Left lobe of liver (tissue), 2 donors: ENCODE data around the gene MELK. TPM values are rescaled to one million over a fixed set of nuclear protein-coding genes. Genes with fewer than 3 reads are reported as not detected.
A peak's percentile ranks its signal among the peaks of the same experiment; 100 is the strongest.
"Not testable (repeated sequence)": the region's sequence is repeated elsewhere in the genome, so short reads cannot be mapped to it uniquely, and the experiment has no call there.

ENCODE experiments used
- ATAC-seq: fragments of 200-7000 bp; cut with Tn5 transposase; one replicate; pipeline ENCODE4 v1.9.1; 2020; ENCODE audit warnings: mild to moderate bottlenecking, moderate library complexity
- DNase-seq: peaks from one replicate; pipeline ENCODE4 v3.0.0-alpha.2; 2020; ENCODE audit warnings: low spot score
- total RNA-seq: library from RNA; stranded (reverse); gene quantifications from one replicate; pipeline ENCODE4 v1.2.1, GENCODE V29; 2021
- donor health status: DM: no; HTN: no; CAD: no; lungs with moderate emphysema.
- donor health status: DM: no; HTN: yes; CAD: no.

MELK gene
- total RNA-seq = 0.23 TPM

DNA sequence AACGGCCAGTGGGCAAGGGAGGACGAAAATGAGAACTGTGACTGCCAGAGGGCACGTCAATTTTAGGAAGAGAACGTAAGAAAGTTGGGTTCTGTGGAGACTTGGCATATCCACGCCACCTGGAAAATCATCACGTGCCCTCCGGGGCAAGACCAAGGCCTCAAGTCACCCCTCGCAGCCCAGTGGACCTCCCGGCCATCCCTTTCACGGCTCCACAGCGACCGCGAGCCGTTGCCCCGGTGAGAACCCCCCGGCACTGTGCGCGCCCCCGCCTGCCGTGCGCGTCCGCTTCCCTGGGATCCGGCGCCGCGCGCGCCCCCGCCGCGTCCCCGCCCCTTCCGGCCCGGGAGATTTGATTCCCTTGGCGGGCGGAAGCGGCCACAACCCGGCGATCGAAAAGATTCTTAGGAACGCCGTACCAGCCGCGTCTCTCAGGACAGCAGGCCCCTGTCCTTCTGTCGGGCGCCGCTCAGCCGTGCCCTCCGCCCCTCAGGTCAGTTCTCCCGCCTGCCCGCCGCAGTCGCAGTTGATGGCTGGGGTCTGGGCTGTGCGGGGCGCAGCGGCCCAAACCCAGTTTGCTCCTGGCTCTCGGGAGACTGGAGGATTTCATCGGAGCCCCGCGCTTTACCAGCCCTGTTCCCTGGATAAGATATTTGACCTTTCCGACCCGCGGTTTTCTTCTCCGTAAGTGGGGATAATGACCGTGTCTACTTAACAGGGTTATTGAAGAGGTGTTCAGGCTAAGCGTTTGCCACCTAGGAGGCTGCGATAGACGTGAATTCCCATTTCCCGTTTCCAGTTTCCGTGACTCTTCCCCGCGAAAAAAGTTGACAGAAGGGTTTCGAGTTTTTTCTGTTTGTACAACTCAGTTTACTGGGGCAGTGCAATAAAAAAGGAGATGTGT, at the start of gene MELK:
MELK (plus strand) TSS at position 381 of the 904 bp plus-strand sequence. CDS start 8,787 bp downstream, outside the sequence.
- ATAC-seq = peak; percentile 99
- DNase-seq = peak; percentile 81

DNA sequence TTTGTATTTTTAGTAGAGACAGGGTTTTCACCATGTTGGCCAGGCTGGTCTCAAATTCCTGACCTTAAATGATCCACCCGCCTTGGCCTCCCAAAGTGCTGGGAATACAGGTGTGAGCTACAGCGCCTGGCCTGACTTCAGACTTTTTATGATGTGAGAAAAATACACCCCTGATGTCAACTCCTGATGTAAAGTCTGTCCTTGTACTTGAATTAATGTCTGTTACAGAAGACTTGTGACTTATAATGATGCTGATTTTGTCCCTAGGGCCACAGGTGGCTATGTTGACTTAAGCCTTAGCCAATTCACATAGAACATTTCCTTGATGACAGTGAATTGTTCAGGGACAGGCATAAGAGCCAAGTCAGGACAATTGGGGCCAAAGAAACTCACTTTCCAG, 42.5 kb upstream of the MELK start:
- DNase-seq = no peak
- no peak for ATAC-seq

DNA sequence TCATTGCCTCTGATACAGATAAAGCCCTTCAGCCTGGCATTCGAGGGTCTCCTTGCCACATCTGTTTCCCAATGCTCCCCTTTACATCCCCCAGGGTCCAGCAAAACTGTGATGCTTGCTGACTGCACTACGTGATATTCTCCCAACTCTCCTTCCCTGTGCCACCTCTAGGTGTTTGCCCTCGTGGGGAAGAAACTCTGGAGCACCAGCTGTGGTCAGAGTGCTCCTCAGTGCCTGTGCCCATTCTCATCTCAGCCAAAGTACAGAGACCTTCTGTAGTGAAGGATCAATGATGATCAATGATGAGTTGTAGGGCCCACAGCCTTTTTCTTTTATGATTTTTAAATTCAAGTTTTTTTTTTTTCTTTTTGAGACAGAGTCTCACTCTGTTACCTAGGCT, 40.3 kb upstream of the MELK start:
- DNase-seq = no peak
- no peak for ATAC-seq

DNA sequence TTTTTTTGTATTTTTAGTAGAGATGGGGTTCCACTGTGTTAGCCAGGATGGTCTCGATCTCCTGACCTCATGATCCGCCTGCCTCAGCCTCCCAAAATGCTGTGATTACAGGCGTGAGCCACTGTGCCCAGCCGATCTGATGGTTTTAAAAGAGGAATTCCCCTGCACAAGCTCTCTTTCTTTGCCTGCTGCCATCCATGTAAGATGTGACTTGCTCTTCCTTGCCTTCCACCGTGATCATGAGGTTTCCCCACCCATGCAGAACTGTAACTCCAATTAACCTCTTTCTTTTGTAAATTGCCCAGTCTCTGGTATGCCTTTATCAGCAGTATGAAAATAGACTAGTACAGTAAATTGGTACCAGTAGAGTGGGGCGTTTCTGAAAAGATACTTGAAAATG, 39.0 kb upstream of the MELK start:
- DNase-seq, ATAC-seq: not testable (repeated sequence)

DNA sequence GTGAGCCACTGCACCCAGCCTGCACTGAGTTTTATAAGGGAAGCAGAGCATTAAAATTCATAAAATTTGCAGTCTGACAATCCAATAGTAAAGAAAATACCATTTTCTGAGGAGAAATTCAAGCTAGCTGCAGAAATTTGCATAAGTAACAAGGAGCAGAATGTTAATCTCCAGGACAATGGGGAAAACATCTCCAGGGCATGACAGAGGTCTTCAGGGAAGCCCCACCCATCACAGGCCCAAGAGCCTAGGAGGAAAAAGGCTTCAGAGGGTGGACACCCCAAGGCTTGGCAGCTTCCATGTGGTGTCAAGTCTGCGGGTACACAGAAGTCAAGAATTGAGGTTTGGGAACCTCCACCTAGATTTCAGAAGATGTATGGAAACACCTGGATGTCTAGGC, 37.6 kb upstream of the MELK start:
- DNase-seq (no peak), ATAC-seq (no peak)

DNA sequence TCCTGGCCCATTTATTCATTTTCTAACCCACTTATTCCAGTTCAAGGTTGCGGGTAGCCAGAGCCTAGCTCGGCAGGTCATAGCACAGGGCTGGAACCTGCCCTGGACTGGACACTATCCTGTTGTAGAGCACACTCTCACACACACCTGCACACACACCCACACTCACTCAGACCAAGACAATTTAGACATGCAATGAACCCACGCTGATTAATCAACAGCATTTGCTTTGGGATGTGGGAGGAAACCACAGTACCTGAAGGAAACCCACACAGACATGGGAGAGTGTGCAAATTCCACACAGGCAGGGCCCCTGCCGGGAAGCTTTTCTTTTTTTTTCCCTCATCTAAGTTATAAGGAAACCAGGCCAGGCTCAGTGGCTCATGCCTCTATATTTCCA, 34.8 kb upstream of the MELK start:
- ATAC-seq (no peak), DNase-seq (no peak)

DNA sequence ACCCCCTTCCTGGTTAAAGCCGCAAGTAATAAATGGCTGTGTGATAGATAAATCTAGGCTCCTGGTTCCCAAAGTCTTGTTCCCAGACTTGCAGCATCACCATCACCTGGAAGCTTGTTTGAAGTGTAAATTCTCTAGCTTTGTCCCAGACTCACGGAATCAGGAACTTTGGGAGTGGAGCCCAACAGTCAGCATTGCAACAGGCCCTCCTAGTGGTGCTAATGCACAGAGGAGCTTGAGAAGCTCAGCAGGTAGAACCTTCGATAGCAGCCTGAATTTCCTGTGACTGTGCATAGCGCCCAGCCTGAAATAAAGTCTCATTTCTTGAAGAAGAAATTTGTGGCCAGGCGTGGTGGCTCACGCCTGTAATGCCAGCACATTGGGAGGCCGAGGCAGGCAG, 30.3 kb upstream of the MELK start:
- ATAC-seq (no peak), DNase-seq (no peak)

DNA sequence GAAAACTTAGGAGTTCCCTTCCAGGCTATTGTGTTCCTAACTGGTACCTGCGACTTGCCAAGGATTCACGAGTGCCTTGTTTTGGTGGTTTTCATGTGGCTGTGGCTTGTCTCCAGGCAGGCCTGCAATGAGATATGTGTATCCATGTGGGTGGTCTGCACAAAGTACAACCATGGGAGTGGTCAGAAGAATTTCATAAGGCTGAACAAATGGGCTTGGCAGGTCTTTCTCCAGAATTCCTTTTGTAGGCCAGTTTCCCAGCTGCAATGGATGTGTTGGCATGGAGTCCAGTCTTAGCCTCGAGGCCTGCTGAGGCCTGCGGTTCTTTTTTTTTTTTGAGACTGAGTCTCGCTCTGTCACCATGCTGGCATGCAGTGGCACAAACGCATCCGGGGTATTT, 28.8 kb upstream of the MELK start:
- ATAC-seq = no peak
- no peak for DNase-seq

DNA sequence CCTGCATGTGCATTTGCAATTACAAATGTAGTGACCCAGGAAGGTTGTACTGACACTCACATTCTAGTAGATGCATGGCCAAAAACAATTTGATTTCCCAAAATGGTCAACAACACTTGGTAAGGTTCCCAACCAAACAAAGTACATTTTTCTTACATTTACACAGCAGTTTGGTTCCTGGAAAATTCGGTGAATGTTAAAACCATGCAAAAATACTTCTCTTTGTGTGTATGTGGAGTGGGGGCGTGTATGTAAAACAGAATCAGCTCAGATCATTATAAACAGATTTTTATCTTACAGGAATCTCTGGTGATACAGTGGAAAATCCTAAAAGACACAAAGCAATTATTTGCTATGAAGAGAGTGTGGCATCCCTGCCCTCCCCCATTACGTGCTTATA, 25.1 kb upstream of the MELK start:
- DNase-seq = no peak
- no peak for ATAC-seq

DNA sequence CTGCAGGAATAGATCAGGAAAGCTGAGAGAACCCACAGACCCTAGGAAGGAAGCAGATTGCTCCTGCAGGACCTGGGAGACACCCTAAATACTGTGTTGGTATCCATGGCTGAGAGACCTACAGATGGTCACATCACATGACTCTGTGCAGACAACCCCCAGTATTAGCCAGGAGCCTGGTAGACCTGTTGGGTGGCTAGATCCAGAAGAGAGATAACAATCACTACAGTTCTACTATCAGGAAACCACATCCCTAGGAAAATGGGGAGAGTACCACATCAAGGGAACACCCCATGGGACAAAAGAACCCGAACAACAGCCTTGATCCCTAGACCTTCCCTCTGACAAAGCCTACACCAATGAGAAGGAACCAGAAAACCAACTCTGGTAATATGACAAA, 24.2 kb upstream of the MELK start:
- ATAC-seq = no peak
- DNase-seq = no peak

DNA sequence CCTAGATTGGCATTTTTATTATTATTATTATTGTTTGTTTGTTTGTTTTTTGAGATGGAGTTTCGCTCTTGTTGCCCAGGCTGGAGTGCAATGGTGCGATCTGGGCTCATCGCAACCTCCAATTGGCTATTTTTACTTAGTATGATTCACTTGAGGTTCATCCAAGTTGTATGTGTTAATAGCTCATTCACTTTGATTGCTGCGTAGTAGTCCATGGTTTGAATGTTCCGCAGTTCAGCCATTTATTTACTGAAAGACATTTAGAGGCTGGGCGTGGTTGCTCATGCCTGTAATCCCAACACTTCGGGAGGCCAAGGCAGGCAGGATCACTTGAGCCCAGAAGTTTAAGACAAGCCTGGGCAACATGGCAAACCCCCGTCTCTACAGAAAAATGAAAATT, 22.6 kb upstream of the MELK start:
- no peak for DNase-seq
- ATAC-seq = no peak

DNA sequence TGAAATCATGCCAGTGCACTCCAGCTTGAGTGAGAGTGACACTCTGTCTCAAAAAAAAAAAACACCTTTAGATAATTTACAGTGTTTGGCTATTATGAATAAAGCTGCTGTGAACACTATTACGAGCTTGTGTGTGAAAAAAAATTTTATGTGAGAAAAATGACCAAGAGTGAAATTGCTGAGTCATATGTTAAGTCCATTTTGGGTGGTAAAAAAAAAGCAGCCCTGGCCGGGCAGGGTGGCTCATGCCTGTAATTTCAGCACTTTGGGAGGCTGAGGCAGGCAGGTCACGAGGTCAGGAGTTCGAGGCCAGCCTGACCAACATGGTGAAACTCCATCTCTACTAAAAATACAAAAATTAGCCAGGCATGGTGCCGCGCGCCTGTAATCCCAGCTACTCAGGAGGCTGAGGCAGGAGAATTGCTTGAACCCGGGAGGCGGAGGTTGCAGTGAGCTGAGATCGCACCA, 22.0 kb upstream of the MELK start:
- ATAC-seq, DNase-seq: not testable (repeated sequence)

DNA sequence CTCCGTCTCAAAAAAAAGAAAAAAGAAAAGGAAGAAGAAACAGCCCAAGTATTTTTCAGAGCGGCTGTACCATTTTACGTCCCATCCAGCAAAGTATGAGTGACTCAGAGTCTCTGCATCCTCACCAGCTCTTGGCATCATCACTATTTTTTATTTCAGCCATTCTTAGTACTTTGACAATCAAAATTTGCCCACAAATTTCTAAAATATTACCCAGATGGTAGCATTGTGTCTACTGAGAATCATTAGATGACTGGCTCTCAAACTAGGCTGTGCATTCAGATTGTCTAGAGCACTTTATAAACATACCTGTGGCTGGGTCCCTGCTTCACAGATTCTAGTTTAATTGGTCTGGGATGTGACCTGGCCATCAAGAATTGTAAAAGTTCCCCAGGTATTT, 21.6 kb upstream of the MELK start:
- ATAC-seq (no peak), DNase-seq (no peak)

DNA sequence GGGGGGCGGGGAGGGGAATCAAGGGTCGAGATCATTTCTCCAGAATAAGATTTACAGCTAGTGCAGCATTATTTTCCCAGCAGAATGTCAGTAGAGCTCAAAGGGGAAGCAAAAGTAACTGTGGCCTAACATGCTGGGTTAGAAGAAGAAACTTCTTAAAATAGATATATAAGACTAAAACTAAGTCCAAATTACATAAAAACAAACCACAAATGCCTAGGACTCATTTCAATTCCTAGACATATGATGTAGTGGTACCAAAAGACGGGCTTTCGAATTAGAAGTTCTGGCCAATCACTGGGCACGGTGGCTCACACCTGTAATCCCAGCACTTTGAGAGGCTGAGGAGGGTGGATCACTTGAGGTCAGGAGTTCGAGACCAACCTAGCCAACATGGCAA, 20.8 kb upstream of the MELK start:
- DNase-seq = no peak
- no peak for ATAC-seq

DNA sequence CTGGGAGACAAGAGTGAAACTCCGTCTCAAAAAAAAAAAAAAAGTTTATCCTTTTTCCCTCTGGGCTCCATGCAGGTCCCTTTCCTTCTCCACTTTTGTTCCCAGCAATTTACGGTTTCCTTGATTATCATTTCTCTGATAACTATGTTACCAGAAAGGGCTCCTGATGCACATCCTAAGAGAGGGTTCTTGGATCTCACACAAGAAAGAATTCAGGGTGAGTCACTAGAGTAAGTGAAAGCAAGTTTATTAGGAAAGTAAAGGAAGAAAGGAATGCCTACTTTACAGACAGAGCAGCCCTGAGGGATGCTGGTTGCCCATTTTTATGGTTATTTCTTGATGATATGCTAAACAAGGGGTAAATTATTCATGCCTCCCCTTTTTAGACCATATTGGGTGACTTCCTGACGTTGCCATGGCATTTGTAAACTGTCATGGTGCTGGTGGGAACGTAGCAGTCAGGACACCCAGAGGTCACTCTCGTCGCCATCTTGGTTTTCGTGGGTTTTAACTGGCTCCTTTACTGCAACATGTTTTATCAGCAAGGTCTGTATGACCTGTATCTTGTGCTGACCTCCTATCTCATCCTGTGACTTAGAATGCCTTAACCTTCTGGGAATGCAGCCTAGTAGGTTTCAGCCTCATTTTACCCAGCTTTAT, 13.5 kb upstream of the MELK start:
- no peak for ATAC-seq
- no peak for DNase-seq

DNA sequence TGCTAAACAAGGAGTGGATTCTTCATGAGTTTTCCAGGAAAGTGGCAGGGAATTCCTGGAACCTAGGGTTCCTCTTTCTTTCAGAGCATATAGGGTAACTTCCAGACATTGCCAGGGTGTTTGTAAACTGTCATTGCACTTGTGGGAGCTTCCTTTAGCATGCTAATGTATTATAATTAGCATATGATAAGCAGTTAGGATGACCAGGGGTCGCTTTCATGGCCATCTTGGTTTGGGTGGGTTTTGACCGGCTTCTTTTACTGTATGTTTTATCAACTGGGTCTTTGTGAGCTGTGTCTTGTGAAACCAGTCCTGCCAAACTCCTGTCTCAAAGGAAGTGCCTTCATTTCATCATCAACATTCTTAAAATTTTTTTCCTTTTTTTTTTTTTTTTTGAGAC, 11.9 kb upstream of the MELK start:
- DNase-seq (no peak), ATAC-seq (no peak)

DNA sequence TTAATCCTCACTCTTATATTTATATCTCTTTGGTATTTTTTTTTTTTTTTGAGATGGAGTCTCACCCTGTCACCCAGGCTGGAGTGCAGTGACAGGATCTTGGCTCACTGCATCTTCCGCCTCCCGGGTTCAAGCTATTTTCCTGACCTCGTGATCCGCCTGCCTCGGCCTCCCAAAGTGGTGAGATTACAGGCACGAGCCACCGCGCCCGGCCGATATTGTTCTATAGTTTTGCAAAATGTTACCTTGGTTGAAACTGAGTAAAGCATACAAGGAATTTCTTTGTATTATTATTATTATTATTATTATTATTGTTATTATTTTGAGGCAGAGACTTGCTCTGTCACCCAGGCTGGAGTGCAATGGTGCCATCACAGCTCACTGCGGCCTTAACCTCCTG, 9.9 kb upstream of the MELK start:
- DNase-seq, ATAC-seq: not testable (repeated sequence)

DNA sequence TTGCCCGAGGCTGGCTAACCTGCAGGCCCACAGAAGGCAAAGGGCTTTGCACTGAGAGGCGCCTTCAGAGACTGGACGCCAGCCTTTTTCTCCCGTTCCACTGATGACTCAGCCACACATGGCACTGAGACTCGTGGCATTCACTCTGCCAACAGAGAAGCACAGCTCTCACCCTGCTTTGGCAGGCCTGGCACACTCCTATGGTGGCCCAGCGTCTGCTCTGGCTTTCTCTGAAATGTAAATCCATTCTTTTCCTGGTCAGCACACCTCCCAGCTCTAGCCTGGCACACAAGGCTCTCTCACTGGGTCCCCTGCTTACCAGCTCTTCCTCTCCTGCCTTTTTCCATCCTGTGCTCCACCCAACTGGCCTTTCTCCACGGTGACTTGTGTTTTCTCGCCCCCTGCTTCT, 5.9 kb upstream of the MELK start:
- DNase-seq = no peak

DNA sequence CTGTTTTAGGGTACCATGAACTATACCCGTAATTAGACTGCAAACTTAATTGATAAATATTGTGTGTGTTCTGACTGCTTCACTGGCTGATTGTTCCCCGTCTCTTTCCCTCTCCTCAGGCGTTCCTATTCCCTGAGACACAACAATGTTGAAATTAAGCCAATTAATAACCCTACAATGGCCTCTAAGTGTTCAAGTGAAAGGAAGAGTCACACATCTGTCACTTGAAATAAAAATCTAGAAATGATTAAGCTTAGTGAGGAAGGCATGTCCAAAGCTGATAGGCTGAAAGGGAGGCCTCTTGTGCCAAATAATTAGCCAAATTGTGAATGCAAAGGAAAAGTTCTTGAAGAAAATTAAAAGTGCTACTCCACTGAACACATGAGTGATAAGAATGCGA, 4.0 kb upstream of the MELK start:
- not testable (repeated sequence) for DNase-seq, ATAC-seq

More for the DNA sequence above, 5.9 kb upstream of the MELK start:
- ATAC-seq = no peak

DNA sequence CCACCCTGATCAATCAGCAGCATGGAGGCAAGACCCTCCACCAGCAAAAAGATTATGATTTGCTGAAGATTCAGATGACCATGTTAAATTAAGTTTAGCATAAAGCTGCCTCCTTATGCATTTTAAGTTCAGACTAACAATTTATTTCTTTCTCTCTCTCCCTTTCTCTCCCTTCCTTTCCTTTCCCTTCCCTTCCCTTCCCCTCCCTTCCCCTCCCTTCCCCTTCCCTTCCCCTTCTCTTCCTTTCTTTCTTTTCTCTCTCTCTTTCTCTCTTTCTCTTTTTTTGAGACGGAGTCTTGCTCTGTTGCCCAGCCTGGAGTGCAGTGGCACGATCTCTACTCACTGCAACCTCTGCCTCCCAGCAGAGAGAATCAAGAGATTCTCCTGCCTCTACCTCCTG, 1.4 kb upstream of the MELK start:
- DNase-seq (no peak), ATAC-seq (no peak)

DNA sequence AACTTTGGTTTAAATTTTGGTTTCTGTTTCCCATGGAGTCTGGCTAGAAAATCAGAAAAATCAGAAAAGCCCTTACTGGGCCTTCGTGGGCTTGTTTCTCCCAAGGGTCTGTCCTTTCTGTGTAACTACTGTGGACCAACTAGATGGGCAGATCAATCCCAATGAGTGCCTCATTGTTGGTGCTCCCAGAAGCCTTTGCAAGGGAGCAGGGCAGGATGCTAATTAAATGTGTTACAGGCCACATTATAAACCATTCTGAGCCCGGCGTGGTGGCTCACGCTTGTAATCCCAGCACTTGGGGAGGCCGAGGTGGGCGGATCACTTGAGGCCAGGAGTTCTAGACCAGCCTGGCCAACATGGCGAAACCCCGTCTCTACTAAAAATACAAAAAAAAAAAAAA, 1.4 kb downstream of the MELK start:
- not testable (repeated sequence) for ATAC-seq, DNase-seq

DNA sequence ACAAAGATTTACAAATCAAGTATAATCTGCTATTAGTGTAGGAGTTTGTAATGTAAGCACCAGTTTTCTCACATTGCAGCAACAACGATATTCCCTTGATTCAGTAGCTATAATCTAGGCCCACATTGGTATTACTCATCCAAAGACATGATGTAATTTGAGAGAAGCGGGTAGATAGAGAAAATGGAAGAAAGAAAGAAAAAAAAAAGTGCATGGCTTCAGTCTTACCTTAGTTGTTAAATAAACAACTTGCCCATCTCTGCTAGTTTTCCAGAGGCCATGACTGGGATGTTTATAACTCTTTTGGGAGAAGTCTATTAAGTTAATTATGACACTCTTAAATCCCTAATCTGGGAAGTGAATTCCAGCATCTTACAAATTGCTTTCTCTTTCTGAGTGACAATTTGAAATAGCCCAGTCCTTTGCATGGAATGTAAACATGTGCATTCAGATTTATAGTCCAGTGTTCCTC, 2.8 kb downstream of the MELK start:
- DNase-seq (no peak), ATAC-seq (no peak)
